Keratinocyte (primary cell): Measurements from ENCODE around the gene GPR42. TPM values are rescaled to one million over a fixed set of nuclear protein-coding genes. Genes with fewer than 3 reads are reported as not detected.

Source experiments
- DNase-seq: peaks from one replicate; pipeline ENCODE4 v3.0.0-alpha.2; 2011; ENCODE audit warnings: low read depth, missing footprints, low spot score
- FAIRE-seq: peaks from 2 replicates; lab custom pipeline; 2011; peaks lifted over from hg19 to GRCh38; lab: Jason Lieb, UNC
- H2AFZ ChIP-seq: 2 replicates; pipeline ENCODE4 v1.6.0; 2012; ENCODE audit warnings: low read length, control low read depth, inconsistent platforms; ENCODE audit not compliant: control insufficient read depth
- H3K27ac ChIP-seq: 2 replicates; pipeline ENCODE4 v1.5.1; 2011; ENCODE audit warnings: low read length; ENCODE audit not compliant: control insufficient read depth, insufficient read depth
- H3K27me3 ChIP-seq: 3 replicates; pipeline ENCODE4 v1.6.0; 2011; ENCODE audit warnings: low read length; ENCODE audit not compliant: control insufficient read depth, insufficient read depth; ENCODE audit errors: extremely low read depth
- H3K36me3 ChIP-seq, 2 experiments: 2 replicates in 1 of 2; 3 replicates in 1 of 2; pipeline ENCODE4 v1.5.1; 2011; ENCODE audit warnings: low read length in 2 of 2, mild to moderate bottlenecking in 1 of 2; ENCODE audit not compliant: control insufficient read depth in 2 of 2, insufficient read depth in 2 of 2; ENCODE audit errors: extremely low read depth in 1 of 2
- H3K4me1 ChIP-seq: 3 replicates; pipeline ENCODE4 v1.5.1; 2011; ENCODE audit warnings: low read length; ENCODE audit not compliant: control insufficient read depth, insufficient read depth; ENCODE audit errors: extremely low read depth
- H3K4me2 ChIP-seq: 3 replicates; pipeline ENCODE4 v1.6.0; 2011; ENCODE audit warnings: low read depth, low read length; ENCODE audit not compliant: control insufficient read depth, insufficient read depth; ENCODE audit errors: extremely low read depth
- H3K4me3 ChIP-seq, 3 experiments: fragments of 200-600 bp in 1 of 3; sonication (generic) in 1 of 3; 2 replicates in 2 of 3; 3 replicates in 1 of 3; pipeline ENCODE4 v1.5.1; 2011 to 2016; ENCODE audit warnings: low read length in 3 of 3, mild to moderate bottlenecking in 3 of 3, control low read depth in 2 of 3, inconsistent platforms in 1 of 3, low read depth in 1 of 3, mixed read lengths in 1 of 3, mixed run types in 1 of 3, moderate library complexity in 1 of 3; ENCODE audit not compliant: control insufficient read depth in 2 of 3, insufficient read depth in 2 of 3; ENCODE audit errors: extremely low read depth in 1 of 3
- H3K79me2 ChIP-seq: 2 replicates; pipeline ENCODE4 v1.6.0; 2012; ENCODE audit warnings: low read length; ENCODE audit not compliant: control insufficient read depth, insufficient read depth
- H3K9ac ChIP-seq: 3 replicates; pipeline ENCODE4 v1.6.0; 2011; ENCODE audit warnings: low read length; ENCODE audit not compliant: control insufficient read depth, insufficient read depth; ENCODE audit errors: extremely low read depth
- H3K9me1 ChIP-seq: 3 replicates; pipeline ENCODE4 v1.6.0; 2011; ENCODE audit warnings: low read length; ENCODE audit not compliant: control insufficient read depth, insufficient read depth; ENCODE audit errors: extremely low read depth
- H3K9me3 ChIP-seq: 2 replicates; pipeline ENCODE4 v1.5.1; 2012; ENCODE audit warnings: low read depth, low read length; ENCODE audit not compliant: control insufficient read depth
- H4K20me1 ChIP-seq: 3 replicates; pipeline ENCODE4 v1.6.0; 2011; ENCODE audit warnings: low read length; ENCODE audit not compliant: control insufficient read depth, insufficient read depth; ENCODE audit errors: extremely low read depth
- CTCF ChIP-seq, 3 experiments: IDR thresholded peaks in 1 of 3; conservative IDR thresholded peaks in 1 of 3; optimal IDR thresholded peaks in 1 of 3; 2 replicates in 2 of 3; 3 replicates in 1 of 3; pipeline versions ENCODE3 to v1.5.1; 2011; ENCODE audit warnings: low read length in 3 of 3, mild to moderate bottlenecking in 3 of 3, moderate library complexity in 2 of 3, control low read depth in 1 of 3, inconsistent platforms in 1 of 3; ENCODE audit not compliant: insufficient read depth in 2 of 3; ENCODE audit errors: extremely low read depth in 1 of 3
- EZH2 ChIP-seq: IDR thresholded peaks from one replicate; pipeline ENCODE4 v1.6.1; 2012; ENCODE audit warnings: inconsistent platforms, mild to moderate bottlenecking, low read length, moderate library complexity
- dilution Hi-C: fragments of 300-500 bp; cut with MboI; formaldehyde crosslinking; loops from one replicate; pipeline ENCODE4 v1.7.0; 2020; ENCODE audit warnings: low sequenced_read_pairs; ENCODE audit not compliant: extremely low pct_ligation_motif_present
- polyA plus RNA-seq, 5 experiments: library from polyadenylated mRNA; depleted of rRNA in 3 of 5; stranded (reverse) in 3 of 5; stranded (forward) in 1 of 5; unstranded in 1 of 5; fragments of >200 nt; gene quantifications; 1 replicate in 1 of 5; 2 replicates in 3 of 5; 3 replicates in 1 of 5; pipeline versions ENCODE4 v1.2.1 to v1.2.3, GENCODE V29; 2011 to 2012; ENCODE audit warnings: missing spikeins in 2 of 5, low read depth in 1 of 5, low replicate concordance in 1 of 5

Gene GPR42
- polyA plus RNA-seq, 1 donor (not counting 4 experiments of a cell fraction or from before 2014, with no cell fraction given) = not detected

GRCh38 chr19:35337984-35338296 is 32.9 kb upstream of the GPR42 start:
- no peak for DNase-seq
- no peak for FAIRE-seq
- dilution Hi-C loops = no loop called here
- Histone ChIP-seq H3K27ac (no peak overlapping the region), H4K20me1 (no peaks in the 10 kb centered on the region), H3K9me3 (no peaks in the 10 kb centered on the region), H3K9ac (no peak overlapping the region), H3K4me1 (no peaks in the 10 kb centered on the region), H3K27me3 (peaks cover 8% of the 10 kb centered on the region), H3K4me2 (no peak overlapping the region), H3K79me2 (no peaks in the 10 kb centered on the region), H3K4me3 (no peak overlapping the region), H2AFZ (no peak overlapping the region), H3K9me1 (no peaks in the 10 kb centered on the region), H3K36me3 (no peaks in the 10 kb centered on the region)
- TF ChIP-seq CTCF (optimal IDR thresholded peaks at IDR 0.05 in 1 of 3, IDR thresholded peaks at IDR 0.05 in 1 of 3, conservative IDR thresholded peaks at IDR 0.05 in 1 of 3; ENCODE audit: extremely low read depth in 1 of 3, insufficient read depth in 2 of 3, low read length in 3 of 3) (no peak), EZH2 (no peak)

- no peak overlapping the region for H3K4me3 ChIP-seq
- no peaks in the 10 kb centered on the region for H3K79me2 ChIP-seq
- no peak overlapping the region for H3K27ac ChIP-seq
- no peaks in the 10 kb centered on the region for H3K4me1 ChIP-seq
- no peak for FAIRE-seq
- TF ChIP-seq EZH2 (no peak), CTCF (optimal IDR thresholded peaks at IDR 0.05 in 1 of 3, IDR thresholded peaks at IDR 0.05 in 1 of 3, conservative IDR thresholded peaks at IDR 0.05 in 1 of 3; ENCODE audit: extremely low read depth in 1 of 3, insufficient read depth in 2 of 3, low read length in 3 of 3) (no peak)
- no peak overlapping the region for H3K4me2 ChIP-seq
- no peaks in the 10 kb centered on the region for H3K9me1 ChIP-seq
- no peak overlapping the region for H3K9ac ChIP-seq
- dilution Hi-C loops = no loop called here
- H2AFZ ChIP-seq = no peak overlapping the region
- no peaks in the 10 kb centered on the region for H4K20me1 ChIP-seq
- no peak for DNase-seq
- H3K27me3 ChIP-seq = peaks cover 14% of the 10 kb centered on the region
- H3K36me3 ChIP-seq = no peaks in the 10 kb centered on the region
- H3K9me3 ChIP-seq = no peaks in the 10 kb centered on the region
Measured at GRCh38 chr19:35340431-35340830, 30.4 kb upstream of the GPR42 start.
